ENCODE measurements around the gene GDPD4. TPM values are rescaled to one million over a fixed set of nuclear protein-coding genes. Genes with fewer than 3 reads are reported as not detected.

The GDPD4 gene
- total RNA-seq, 1 donor from 2014 or later: not detected

- no peak overlapping the region for H3K4me3 Mint-ChIP-seq (ENCODE audit: unreplicated experiment)
- peaks cover 6% of the 10 kb centered on the region for H3K27me3 Mint-ChIP-seq (ENCODE audit: unreplicated experiment)
- no peak overlapping the region for H3K27ac Mint-ChIP-seq (ENCODE audit: unreplicated experiment)
- no peak for TF ChIP-seq CTCF (IDR thresholded peaks at IDR 0.05)
- peaks cover 5% of the 10 kb centered on the region for H3K36me3 Mint-ChIP-seq (ENCODE audit: unreplicated experiment)
- H3K9me3 Mint-ChIP-seq (ENCODE audit: unreplicated experiment): no peaks in the 10 kb centered on the region
- no peaks in the 10 kb centered on the region for H3K4me1 Mint-ChIP-seq (ENCODE audit: unreplicated experiment)
- no peak for DNase-seq (ENCODE audit: extremely low spot score, unreplicated experiment)
Measured at GRCh38 chr11:77320351-77320750, 18.9 kb upstream of the GDPD4 start.

GRCh38 chr11:77318600-77318999 is 17.1 kb upstream of the GDPD4 start:
- Mint-ChIP-seq H3K9me3 (ENCODE audit: unreplicated experiment) (no peaks in the 10 kb centered on the region), H3K27ac (ENCODE audit: unreplicated experiment) (no peak overlapping the region), H3K4me3 (ENCODE audit: unreplicated experiment) (no peak overlapping the region), H3K4me1 (ENCODE audit: unreplicated experiment) (no peaks in the 10 kb centered on the region), H3K27me3 (ENCODE audit: unreplicated experiment) (peaks cover 6% of the 10 kb centered on the region), H3K36me3 (ENCODE audit: unreplicated experiment) (peaks cover 5% of the 10 kb centered on the region)
- no peak for DNase-seq (ENCODE audit: extremely low spot score, unreplicated experiment)
- no peak for TF ChIP-seq CTCF (IDR thresholded peaks at IDR 0.05)

GRCh38 chr11:77316733-77317342 is 15.4 kb upstream of the GDPD4 start:
- no peak overlapping the region for H3K27ac Mint-ChIP-seq (ENCODE audit: unreplicated experiment)
- H3K27me3 Mint-ChIP-seq (ENCODE audit: unreplicated experiment): peaks cover 6% of the 10 kb centered on the region
- no peak overlapping the region for H3K4me3 Mint-ChIP-seq (ENCODE audit: unreplicated experiment)
- TF ChIP-seq CTCF (IDR thresholded peaks at IDR 0.05): no peak
- no peaks in the 10 kb centered on the region for H3K36me3 Mint-ChIP-seq (ENCODE audit: unreplicated experiment)
- H3K9me3 Mint-ChIP-seq (ENCODE audit: unreplicated experiment): no peaks in the 10 kb centered on the region
- H3K4me1 Mint-ChIP-seq (ENCODE audit: unreplicated experiment): no peaks in the 10 kb centered on the region
- DNase-seq (ENCODE audit: extremely low spot score, unreplicated experiment): no peak

- no peak overlapping the region for H3K27ac Mint-ChIP-seq (ENCODE audit: unreplicated experiment)
- H3K4me3 Mint-ChIP-seq (ENCODE audit: unreplicated experiment): no peak overlapping the region
- H3K27me3 Mint-ChIP-seq (ENCODE audit: unreplicated experiment): peaks cover 18% of the 10 kb centered on the region
- DNase-seq (ENCODE audit: extremely low spot score, unreplicated experiment): no peak
- TF ChIP-seq CTCF (IDR thresholded peaks at IDR 0.05): no peak
- H3K36me3 Mint-ChIP-seq (ENCODE audit: unreplicated experiment): no peaks in the 10 kb centered on the region
- no peaks in the 10 kb centered on the region for H3K9me3 Mint-ChIP-seq (ENCODE audit: unreplicated experiment)
- no peaks in the 10 kb centered on the region for H3K4me1 Mint-ChIP-seq (ENCODE audit: unreplicated experiment)
Measured at GRCh38 chr11:77312107-77312506, 10.6 kb upstream of the GDPD4 start.

GRCh38 chr11:77311701-77312100 is 10.2 kb upstream of the GDPD4 start:
- H3K4me3 Mint-ChIP-seq (ENCODE audit: unreplicated experiment): no peak overlapping the region
- no peaks in the 10 kb centered on the region for H3K36me3 Mint-ChIP-seq (ENCODE audit: unreplicated experiment)
- no peak overlapping the region for H3K27ac Mint-ChIP-seq (ENCODE audit: unreplicated experiment)
- DNase-seq (ENCODE audit: extremely low spot score, unreplicated experiment): no peak
- no peak for TF ChIP-seq CTCF (IDR thresholded peaks at IDR 0.05)
- peaks cover 18% of the 10 kb centered on the region for H3K27me3 Mint-ChIP-seq (ENCODE audit: unreplicated experiment)
- no peaks in the 10 kb centered on the region for H3K4me1 Mint-ChIP-seq (ENCODE audit: unreplicated experiment)
- H3K9me3 Mint-ChIP-seq (ENCODE audit: unreplicated experiment): no peaks in the 10 kb centered on the region
